Stimulated activated CD8-positive, alpha-beta memory T cell treated with anti-CD3 and anti-CD28 coated beads, Interleukin-4, amount 100 ng/mL, for 48 hours (primary cell): ENCODE results near the gene HOXB13.
A peak's percentile ranks its signal among the peaks of the same experiment; 100 is the strongest.

Source experiments
- DNase-seq: peaks from one replicate; pipeline ENCODE4 v3.0.0-alpha.2; 2020

The HOXB13 gene

GRCh38 chr17:48728232-48729231 is at the start of gene HOXB13:
Gene HOXB13 (minus strand): TSS chr17:48728750. CDS start chr17:48728593, 157 bp downstream.
- peak; percentile 62 for DNase-seq

GRCh38 chr17:48776602-48777001 is 48.1 kb upstream of the HOXB13 start:
- no peak for DNase-seq

GRCh38 chr17:48773245-48773644 is 44.7 kb upstream of the HOXB13 start:
- DNase-seq, result no peak

- no peak for DNase-seq
Observed at GRCh38 chr17:48770954-48771353, 42.4 kb upstream of the HOXB13 start.

GRCh38 chr17:48769009-48769675 is 40.6 kb upstream of the HOXB13 start:
- DNase-seq, result no peak

- DNase-seq, result no peak
Observed at GRCh38 chr17:48767263-48767774, 38.8 kb upstream of the HOXB13 start.

- no peak for DNase-seq
Observed at GRCh38 chr17:48761114-48761513, 32.6 kb upstream of the HOXB13 start.

GRCh38 chr17:48760411-48760810 is 31.9 kb upstream of the HOXB13 start:
- DNase-seq, result no peak

- no peak for DNase-seq
Observed at GRCh38 chr17:48759288-48759687, 30.7 kb upstream of the HOXB13 start.

- no peak for DNase-seq
Observed at GRCh38 chr17:48757524-48757961, 29.0 kb upstream of the HOXB13 start.

- DNase-seq, result no peak
Observed at GRCh38 chr17:48756830-48757251, 28.3 kb upstream of the HOXB13 start.

- no peak for DNase-seq
Observed at GRCh38 chr17:48755356-48755755, 26.8 kb upstream of the HOXB13 start.

- DNase-seq, result no peak
Observed at GRCh38 chr17:48754500-48755261, 26.1 kb upstream of the HOXB13 start.

- no peak for DNase-seq
Observed at GRCh38 chr17:48753794-48754499, 25.4 kb upstream of the HOXB13 start.

- no peak for DNase-seq
Observed at GRCh38 chr17:48752399-48753288, 24.1 kb upstream of the HOXB13 start.

- DNase-seq, result no peak
Observed at GRCh38 chr17:48751733-48752398, 23.3 kb upstream of the HOXB13 start.

GRCh38 chr17:48751172-48751571 is 22.6 kb upstream of the HOXB13 start:
- no peak for DNase-seq

- no peak for DNase-seq
Observed at GRCh38 chr17:48749621-48750553, 21.3 kb upstream of the HOXB13 start.
